ENCODE results near the gene KCNC1. TPM values are rescaled to one million over a fixed set of nuclear protein-coding genes. Genes with fewer than 3 reads are reported as not detected.

Gene KCNC1
- total RNA-seq, 2 experiments from 2014 or later, result not detected

DNA sequence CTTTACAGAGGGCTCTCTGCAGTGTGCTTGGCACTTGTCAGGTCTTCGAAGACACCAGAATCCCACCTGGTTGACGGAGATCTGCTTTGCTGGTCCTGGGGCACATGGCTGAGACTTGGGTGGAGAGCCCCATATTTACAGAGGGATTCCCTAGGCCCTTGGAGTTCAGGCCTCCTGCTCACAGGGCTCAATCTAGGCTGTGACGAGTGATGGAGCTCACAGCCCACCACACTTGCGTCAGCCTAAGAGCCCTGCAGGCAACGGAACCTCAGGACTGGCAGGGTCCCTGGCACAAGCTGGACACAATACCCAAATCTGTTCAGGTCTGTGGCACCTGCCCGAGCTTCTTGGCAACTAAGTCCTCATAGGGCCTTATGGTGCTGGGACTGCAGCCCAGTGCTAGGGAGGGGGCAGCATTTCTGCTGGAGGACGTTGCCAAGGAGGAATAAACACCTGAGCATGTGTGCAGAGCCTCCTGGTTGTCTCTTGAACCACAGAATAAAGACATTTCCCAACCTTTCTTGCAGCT, 59.1 kb downstream of the KCNC1 start:
- Mint-ChIP-seq H3K4me1 (no peaks in the 10 kb centered on the region), H3K27me3 (no peaks in the 10 kb centered on the region), H3K27ac (no peak overlapping the region), H3K4me3 (no peak overlapping the region), H3K36me3 (peaks cover 4% of the 10 kb centered on the region), H3K9me3 (no peaks in the 10 kb centered on the region)
- DNase-seq, result no peak

DNA sequence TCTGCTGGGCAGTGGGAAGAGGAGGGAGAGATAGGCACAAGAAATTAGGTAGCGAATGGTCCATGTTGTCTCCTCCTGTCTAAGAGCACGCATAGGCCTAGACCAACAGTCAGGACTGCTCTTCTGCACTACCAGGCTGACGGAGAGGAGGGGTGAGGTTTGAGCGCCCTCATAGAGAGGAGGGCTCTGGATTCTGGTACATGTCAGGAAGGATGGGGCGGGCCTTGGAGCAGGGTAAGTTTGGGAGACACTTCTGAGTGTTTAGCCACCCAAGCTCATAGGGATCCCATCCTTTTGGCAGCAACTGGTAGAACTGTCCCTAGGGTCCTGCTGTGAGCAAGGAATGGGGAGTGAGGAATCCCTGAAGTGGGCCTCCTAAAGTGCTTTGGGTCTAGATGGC, 60.4 kb downstream of the KCNC1 start:
- no peaks in the 10 kb centered on the region for H3K27me3 Mint-ChIP-seq
- DNase-seq, result no peak
- no peak overlapping the region for H3K4me3 Mint-ChIP-seq
- H3K4me1 Mint-ChIP-seq, result no peaks in the 10 kb centered on the region
- no peak overlapping the region for H3K27ac Mint-ChIP-seq
- H3K9me3 Mint-ChIP-seq, result no peaks in the 10 kb centered on the region
- no peaks in the 10 kb centered on the region for H3K36me3 Mint-ChIP-seq

- Mint-ChIP-seq H3K27ac (no peak overlapping the region), H3K27me3 (no peaks in the 10 kb centered on the region), H3K9me3 (no peaks in the 10 kb centered on the region), H3K4me1 (no peaks in the 10 kb centered on the region), H3K36me3 (peaks cover 4% of the 10 kb centered on the region), H3K4me3 (no peak overlapping the region)
- no peak for DNase-seq
Measured at GRCh38 chr11:17796154-17796553, 61.6 kb downstream of the KCNC1 start.

GRCh38 chr11:17798253-17798652, 63.7 kb downstream of the KCNC1 start:
- Mint-ChIP-seq H3K27me3 (no peaks in the 10 kb centered on the region), H3K4me1 (no peaks in the 10 kb centered on the region), H3K4me3 (no peak overlapping the region)

DNA sequence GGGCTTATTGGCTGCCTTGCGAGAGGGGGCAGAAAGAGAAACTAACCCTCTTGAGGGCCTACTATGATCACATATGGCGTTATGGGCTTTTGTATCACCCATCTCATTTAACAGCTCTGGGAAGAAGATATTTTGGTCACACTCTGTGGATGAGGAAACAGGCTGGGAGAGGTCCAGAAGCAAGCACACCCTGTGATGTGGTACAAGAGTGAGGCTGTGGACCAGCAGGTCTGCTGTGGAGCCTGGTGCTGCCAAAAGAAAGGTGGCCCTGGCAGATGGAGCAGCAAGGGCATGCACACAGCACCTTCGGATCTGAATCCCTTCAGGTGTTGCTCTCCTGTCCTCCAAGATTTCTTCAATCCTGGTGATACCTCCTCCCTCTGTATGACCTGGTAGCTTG, 64.1 kb downstream of the KCNC1 start:
- H3K4me1 Mint-ChIP-seq, result no peaks in the 10 kb centered on the region
- H3K4me3 Mint-ChIP-seq, result no peak overlapping the region
- peaks cover 4% of the 10 kb centered on the region for H3K36me3 Mint-ChIP-seq
- DNase-seq, result no peak
- H3K9me3 Mint-ChIP-seq, result no peaks in the 10 kb centered on the region
- H3K27ac Mint-ChIP-seq, result no peak overlapping the region
- no peaks in the 10 kb centered on the region for H3K27me3 Mint-ChIP-seq

More at GRCh38 chr11:17798253-17798652, 63.7 kb downstream of the KCNC1 start:
- DNase-seq, result no peak
- H3K36me3 Mint-ChIP-seq, result peaks cover 4% of the 10 kb centered on the region
- H3K9me3 Mint-ChIP-seq, result no peaks in the 10 kb centered on the region
- no peak overlapping the region for H3K27ac Mint-ChIP-seq

GRCh38 chr11:17799147-17799546, 64.6 kb downstream of the KCNC1 start:
- no peak for DNase-seq
- Mint-ChIP-seq H3K4me3 (no peak overlapping the region), H3K27ac (no peak overlapping the region), H3K4me1 (no peaks in the 10 kb centered on the region), H3K27me3 (no peaks in the 10 kb centered on the region), H3K36me3 (peaks cover 4% of the 10 kb centered on the region), H3K9me3 (no peaks in the 10 kb centered on the region)

- H3K36me3 Mint-ChIP-seq, result peaks cover 4% of the 10 kb centered on the region
- no peak overlapping the region for H3K27ac Mint-ChIP-seq
- no peak for DNase-seq
- no peaks in the 10 kb centered on the region for H3K27me3 Mint-ChIP-seq
- no peaks in the 10 kb centered on the region for H3K9me3 Mint-ChIP-seq
- H3K4me1 Mint-ChIP-seq, result no peaks in the 10 kb centered on the region
- no peak overlapping the region for H3K4me3 Mint-ChIP-seq
Measured at GRCh38 chr11:17801166-17801565, 66.6 kb downstream of the KCNC1 start.

GRCh38 chr11:17802491-17802890, 67.9 kb downstream of the KCNC1 start:
- DNase-seq, result no peak
- Mint-ChIP-seq H3K4me3 (no peak overlapping the region), H3K27me3 (no peaks in the 10 kb centered on the region), H3K36me3 (peaks cover 7% of the 10 kb centered on the region), H3K27ac (no peak overlapping the region), H3K4me1 (no peaks in the 10 kb centered on the region), H3K9me3 (no peaks in the 10 kb centered on the region)

DNA sequence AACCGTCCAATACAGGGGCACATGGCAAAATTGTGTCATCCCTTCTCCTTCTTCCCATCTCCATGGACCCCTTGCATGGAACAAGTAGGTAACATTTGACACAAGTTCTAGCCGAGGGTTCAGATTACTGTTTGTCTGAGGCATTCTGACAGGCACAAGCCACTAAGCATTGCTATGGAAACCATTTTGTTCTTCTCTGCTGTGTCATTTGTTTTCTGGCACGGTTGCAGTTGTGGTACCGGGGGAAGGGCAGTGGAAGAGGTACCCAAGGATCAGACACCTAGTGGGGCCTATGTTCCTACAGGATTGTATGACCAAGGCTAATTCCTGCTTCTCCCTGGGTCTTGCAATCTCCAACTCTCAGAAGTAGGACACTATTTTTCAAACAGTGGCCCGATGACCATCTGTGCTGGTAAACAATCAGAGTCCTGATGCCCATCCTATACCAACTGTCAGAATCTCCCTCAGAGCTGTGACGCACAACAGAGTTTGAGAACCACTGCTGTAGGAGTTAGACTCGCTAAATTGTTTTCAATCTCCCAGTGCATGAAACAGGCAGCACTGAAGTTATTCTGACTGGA, 69.3 kb downstream of the KCNC1 start:
- H3K27me3 Mint-ChIP-seq, result no peaks in the 10 kb centered on the region
- no peaks in the 10 kb centered on the region for H3K9me3 Mint-ChIP-seq
- peaks cover 10% of the 10 kb centered on the region for H3K36me3 Mint-ChIP-seq
- no peak for DNase-seq
- H3K4me1 Mint-ChIP-seq, result no peaks in the 10 kb centered on the region
- H3K4me3 Mint-ChIP-seq, result no peak overlapping the region
- no peak overlapping the region for H3K27ac Mint-ChIP-seq

DNA sequence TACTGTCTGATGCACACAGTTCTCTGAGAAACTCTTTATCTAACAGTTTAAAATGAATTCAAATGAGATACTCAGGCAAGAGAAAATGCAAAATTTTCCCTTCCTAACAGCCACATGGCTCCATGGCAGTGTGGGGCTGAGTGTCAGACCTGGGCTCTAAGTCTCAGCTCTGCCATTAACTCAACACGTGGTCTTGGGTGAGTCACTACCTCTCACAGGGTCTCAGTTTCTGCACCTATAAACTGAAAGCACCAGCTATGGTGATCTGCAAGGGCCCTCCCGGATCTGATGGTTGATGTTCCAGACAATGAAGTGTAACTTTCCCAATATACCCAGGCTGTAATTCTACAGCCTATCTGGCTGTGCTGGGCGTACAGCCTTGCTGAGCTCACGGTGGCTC, 70.5 kb downstream of the KCNC1 start:
- H3K4me3 Mint-ChIP-seq, result no peak overlapping the region
- no peaks in the 10 kb centered on the region for H3K9me3 Mint-ChIP-seq
- H3K4me1 Mint-ChIP-seq, result no peaks in the 10 kb centered on the region
- H3K27me3 Mint-ChIP-seq, result no peaks in the 10 kb centered on the region
- DNase-seq, result no peak
- peaks cover 15% of the 10 kb centered on the region for H3K36me3 Mint-ChIP-seq
- no peak overlapping the region for H3K27ac Mint-ChIP-seq

DNA sequence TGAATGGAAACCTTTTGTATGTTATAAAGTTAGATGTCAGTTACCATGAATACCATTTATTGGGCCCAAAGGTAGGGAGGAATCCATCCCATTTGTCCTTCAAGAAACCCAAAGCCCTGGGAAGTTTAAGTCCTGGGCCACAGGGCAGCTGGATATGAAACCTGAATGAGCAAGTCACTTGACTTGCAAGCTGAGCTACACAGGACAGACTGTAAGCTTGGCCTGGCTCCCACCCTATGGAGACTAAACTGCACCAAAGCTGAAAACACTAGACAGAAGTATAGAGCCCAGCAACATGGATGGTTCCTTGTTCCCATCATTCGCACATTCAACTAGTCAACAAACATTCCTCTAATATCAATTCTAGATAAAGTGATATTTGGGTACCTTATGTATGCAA, 71.3 kb downstream of the KCNC1 start:
- Mint-ChIP-seq H3K4me3 (no peak overlapping the region), H3K27me3 (no peaks in the 10 kb centered on the region), H3K36me3 (peaks cover 11% of the 10 kb centered on the region), H3K4me1 (no peaks in the 10 kb centered on the region), H3K27ac (no peak overlapping the region), H3K9me3 (no peaks in the 10 kb centered on the region)
- DNase-seq, result no peak

DNA sequence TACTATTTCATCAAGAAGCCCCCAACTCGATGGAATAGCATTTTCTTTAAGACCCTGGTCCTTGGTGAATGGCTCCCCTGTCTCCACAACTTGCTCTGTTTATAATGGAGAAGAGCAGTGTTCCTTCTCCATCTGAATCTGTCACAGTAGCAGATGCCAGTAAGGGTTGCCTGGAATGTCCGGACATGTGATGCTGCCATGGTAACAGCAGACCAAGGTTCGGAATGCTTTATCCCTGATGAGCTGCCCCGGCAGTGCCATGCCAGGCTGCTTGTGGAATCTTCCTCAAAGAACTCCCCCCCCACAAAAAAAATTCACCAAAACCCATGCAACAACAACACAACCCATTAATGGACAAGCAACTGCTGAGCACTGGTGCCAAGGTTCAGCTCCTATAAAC, 72.5 kb downstream of the KCNC1 start:
- Mint-ChIP-seq H3K27me3 (no peaks in the 10 kb centered on the region), H3K9me3 (no peaks in the 10 kb centered on the region), H3K4me3 (no peak overlapping the region), H3K4me1 (no peaks in the 10 kb centered on the region), H3K27ac (no peak overlapping the region), H3K36me3 (peaks cover 11% of the 10 kb centered on the region)
- no peak for DNase-seq

- H3K27me3 Mint-ChIP-seq, result no peaks in the 10 kb centered on the region
- no peak overlapping the region for H3K4me3 Mint-ChIP-seq
- DNase-seq, result no peak
- H3K9me3 Mint-ChIP-seq, result no peaks in the 10 kb centered on the region
- peaks cover 11% of the 10 kb centered on the region for H3K36me3 Mint-ChIP-seq
- H3K4me1 Mint-ChIP-seq, result no peaks in the 10 kb centered on the region
- no peak overlapping the region for H3K27ac Mint-ChIP-seq
Measured at GRCh38 chr11:17810041-17810440, 75.5 kb downstream of the KCNC1 start.

- Mint-ChIP-seq H3K4me1 (no peaks in the 10 kb centered on the region), H3K27ac (no peak overlapping the region), H3K36me3 (peaks cover 11% of the 10 kb centered on the region), H3K4me3 (no peak overlapping the region), H3K27me3 (no peaks in the 10 kb centered on the region), H3K9me3 (no peaks in the 10 kb centered on the region)
- no peak for DNase-seq
Measured at GRCh38 chr11:17810746-17811145, 76.2 kb downstream of the KCNC1 start.

DNA sequence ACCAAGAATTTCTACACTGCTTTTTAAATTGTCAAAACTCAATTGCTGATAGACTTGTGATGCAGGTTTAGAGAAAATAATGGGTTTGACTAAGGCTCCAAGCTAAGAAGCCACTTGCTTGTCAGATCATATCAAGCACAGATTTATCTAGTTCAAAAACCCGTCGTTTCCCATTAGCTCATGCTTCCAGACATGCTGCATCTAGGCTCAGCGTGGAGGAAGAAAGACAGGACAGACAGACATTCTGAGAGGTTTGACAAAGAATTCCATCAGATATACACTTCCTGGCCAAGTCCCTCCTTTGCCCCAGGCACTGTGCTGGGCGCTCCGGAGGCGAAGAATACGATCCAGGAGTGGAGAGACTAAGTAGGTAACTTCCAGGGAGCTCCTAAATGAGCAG, 76.8 kb downstream of the KCNC1 start:
- H3K9me3 Mint-ChIP-seq, result no peaks in the 10 kb centered on the region
- no peaks in the 10 kb centered on the region for H3K4me1 Mint-ChIP-seq
- no peak overlapping the region for H3K27ac Mint-ChIP-seq
- peaks cover 11% of the 10 kb centered on the region for H3K36me3 Mint-ChIP-seq
- DNase-seq, result no peak
- no peaks in the 10 kb centered on the region for H3K27me3 Mint-ChIP-seq
- no peak overlapping the region for H3K4me3 Mint-ChIP-seq

DNA sequence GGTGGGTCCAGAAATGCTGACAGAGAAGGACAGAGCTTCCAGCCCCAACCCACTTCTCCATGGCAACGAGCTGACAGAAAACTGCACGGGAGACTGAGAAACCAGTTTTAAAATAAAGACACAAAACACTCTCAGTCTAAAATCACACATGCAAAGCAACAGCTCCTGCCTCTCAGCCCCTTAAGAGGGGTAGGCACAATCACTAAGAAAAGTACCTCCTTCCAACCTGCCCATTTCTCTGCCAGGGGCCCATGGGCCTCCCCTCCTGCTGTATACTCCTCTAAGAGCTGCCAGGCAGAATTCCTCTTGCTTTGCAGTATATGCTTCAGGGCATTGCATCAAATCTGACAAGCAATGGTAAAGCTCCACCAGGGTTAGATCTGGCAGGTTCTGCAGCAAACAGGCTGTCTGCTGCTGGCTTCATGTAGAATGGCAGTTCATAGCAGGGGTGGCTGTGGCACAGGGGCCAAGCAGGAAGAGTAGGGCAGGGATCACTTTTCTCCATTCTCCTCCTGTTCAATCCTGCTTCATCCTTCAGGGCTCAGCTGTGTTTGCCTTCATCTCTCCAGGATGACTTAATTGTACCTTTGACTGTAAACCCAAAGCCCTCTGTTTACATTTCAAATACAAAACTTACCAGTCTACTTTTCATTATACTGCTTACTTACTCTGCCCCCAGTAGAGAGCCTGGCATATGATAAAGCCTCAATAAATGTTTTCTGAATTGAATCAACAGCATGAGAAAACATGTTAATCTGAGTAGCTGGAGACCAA, 77.7 kb downstream of the KCNC1 start:
- DNase-seq, result no peak
- H3K9me3 Mint-ChIP-seq, result no peaks in the 10 kb centered on the region
- H3K27me3 Mint-ChIP-seq, result no peaks in the 10 kb centered on the region
- H3K4me3 Mint-ChIP-seq, result no peak overlapping the region
- H3K4me1 Mint-ChIP-seq, result no peaks in the 10 kb centered on the region
- H3K36me3 Mint-ChIP-seq, result peaks cover 7% of the 10 kb centered on the region
- H3K27ac Mint-ChIP-seq, result no peak overlapping the region
